Measurements from ENCODE around the gene MRPL24.

DNA sequence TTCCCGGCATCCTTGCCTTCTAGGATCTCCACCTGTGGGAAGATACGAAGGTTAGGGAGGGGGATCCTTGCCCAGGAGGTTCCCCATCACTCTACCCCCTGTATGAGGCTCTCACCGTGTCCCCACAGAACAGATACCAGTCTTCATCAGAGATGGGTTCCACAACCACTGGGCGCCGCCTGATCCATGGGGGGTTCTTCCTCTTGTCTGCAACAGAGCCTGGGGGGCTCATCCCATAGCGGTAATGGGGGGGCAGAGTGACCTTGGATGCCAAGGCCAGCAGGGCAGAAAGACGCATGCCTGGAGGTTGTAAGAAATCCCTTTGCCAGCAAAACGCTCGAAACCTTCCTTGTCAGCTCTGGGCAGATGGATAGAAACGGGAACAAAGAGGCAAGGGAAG lies 2.5 kb downstream of the MRPL24 start:
- TF ChIP-seq, protein P1, sequence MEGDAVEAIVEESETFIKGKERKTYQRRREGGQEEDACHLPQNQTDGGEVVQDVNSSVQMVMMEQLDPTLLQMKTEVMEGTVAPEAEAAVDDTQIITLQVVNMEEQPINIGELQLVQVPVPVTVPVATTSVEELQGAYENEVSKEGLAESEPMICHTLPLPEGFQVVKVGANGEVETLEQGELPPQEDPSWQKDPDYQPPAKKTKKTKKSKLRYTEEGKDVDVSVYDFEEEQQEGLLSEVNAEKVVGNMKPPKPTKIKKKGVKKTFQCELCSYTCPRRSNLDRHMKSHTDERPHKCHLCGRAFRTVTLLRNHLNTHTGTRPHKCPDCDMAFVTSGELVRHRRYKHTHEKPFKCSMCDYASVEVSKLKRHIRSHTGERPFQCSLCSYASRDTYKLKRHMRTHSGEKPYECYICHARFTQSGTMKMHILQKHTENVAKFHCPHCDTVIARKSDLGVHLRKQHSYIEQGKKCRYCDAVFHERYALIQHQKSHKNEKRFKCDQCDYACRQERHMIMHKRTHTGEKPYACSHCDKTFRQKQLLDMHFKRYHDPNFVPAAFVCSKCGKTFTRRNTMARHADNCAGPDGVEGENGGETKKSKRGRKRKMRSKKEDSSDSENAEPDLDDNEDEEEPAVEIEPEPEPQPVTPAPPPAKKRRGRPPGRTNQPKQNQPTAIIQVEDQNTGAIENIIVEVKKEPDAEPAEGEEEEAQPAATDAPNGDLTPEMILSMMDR (IDR thresholded peaks at IDR 0.05), result no peak
- TF ChIP-seq POLR2AphosphoS5 (IDR thresholded peaks at IDR 0.05), result no peak
- TF ChIP-seq POLR2A (IDR thresholded peaks at IDR 0.05), result no peak
- TF ChIP-seq EP300 (IDR thresholded peaks at IDR 0.05), result no peak
